GM18951 (cell line): Measurements from ENCODE around the gene GLMP.

Source experiments
- POLR2A ChIP-seq: IDR thresholded peaks from 4 replicates; pipeline ENCODE4 v1.6.1; 2011; ENCODE audit warnings: mild to moderate bottlenecking; ENCODE audit not compliant: insufficient read length, insufficient read depth; ENCODE audit errors: extremely low read depth
- in situ Hi-C: fragments of 300-500 bp; cut with MboI; formaldehyde crosslinking; loops from one replicate; pipeline ENCODE4 v1.12.0; 2022; ENCODE audit warnings: low sequenced_read_pairs, mixed read lengths, inconsistent platforms; ENCODE audit not compliant: unreplicated experiment

GLMP gene

DNA sequence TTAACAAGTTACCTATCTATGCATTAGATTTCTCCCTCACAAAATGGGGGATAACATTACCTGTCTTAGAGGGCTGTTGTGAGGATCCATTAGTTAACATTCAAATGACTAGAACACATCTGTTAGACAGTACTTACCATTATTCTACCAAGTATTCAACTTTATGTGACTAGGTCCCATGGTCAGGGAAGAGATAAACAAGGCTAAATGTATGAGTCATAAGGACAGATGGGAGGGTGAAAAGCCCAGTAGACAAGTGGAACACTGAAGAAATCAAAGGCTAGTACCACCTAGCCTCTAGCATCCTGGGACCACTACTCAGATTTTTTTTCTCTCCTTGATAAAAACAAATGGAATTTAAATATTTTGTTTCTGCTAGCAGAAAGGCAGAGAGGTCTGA lies 12.6 kb upstream of the GLMP start:
- in situ Hi-C loops, result no loop called here
- no peak for TF ChIP-seq POLR2A

DNA sequence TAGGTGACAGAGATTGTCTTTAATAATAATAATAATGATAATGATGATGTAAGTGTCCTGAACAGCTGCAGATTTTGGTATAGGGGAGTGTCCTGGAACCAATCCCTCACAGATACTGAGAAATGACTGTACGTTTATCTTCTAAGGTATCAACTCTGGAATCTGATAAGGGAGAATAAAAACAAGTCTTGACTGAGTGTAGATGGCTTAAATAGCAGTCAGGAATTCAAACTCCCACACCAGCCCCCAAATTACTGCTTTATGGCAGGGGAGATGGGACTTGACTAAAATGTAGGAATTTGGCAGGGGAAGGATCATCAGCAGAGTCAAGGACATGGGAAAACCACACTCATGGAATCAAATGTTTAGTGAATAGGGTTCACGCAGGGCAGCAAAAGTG lies 9.7 kb upstream of the GLMP start:
- TF ChIP-seq POLR2A, result no peak
- in situ Hi-C loops, result no loop called here

- TF ChIP-seq POLR2A, result no peak
- in situ Hi-C loops, result no loop called here
Observed at GRCh38 chr1:156303241-156303640, 7.8 kb upstream of the GLMP start.

- in situ Hi-C loops, result no loop called here
Observed at GRCh38 chr1:156298852-156299357, 3.4 kb upstream of the GLMP start, which contains the start of gene VHLL. Gene VHLL (minus strand): TSS chr1:156299307. CDS start chr1:156299189, 118 bp downstream.

GRCh38 chr1:156293895-156294294 lies 1.6 kb downstream of the GLMP start:
- TF ChIP-seq POLR2A, result no peak
- in situ Hi-C loops, result no loop called here

More at GRCh38 chr1:156298852-156299357, 3.4 kb upstream of the GLMP start, which contains the start of gene VHLL:
- TF ChIP-seq POLR2A, result no peak

- in situ Hi-C loops, result no loop called here
Observed at GRCh38 chr1:156293098-156293434, 2.4 kb downstream of the GLMP start.

GRCh38 chr1:156291226-156292061 lies 4.0 kb downstream of the GLMP start:
- TF ChIP-seq POLR2A, result peak; percentile 12
- in situ Hi-C loops, result no loop called here

More at GRCh38 chr1:156293098-156293434, 2.4 kb downstream of the GLMP start:
- no peak for TF ChIP-seq POLR2A

- no peak for TF ChIP-seq POLR2A
- in situ Hi-C loops, result no loop called here
Observed at GRCh38 chr1:156289857-156290256, 5.6 kb downstream of the GLMP start.

DNA sequence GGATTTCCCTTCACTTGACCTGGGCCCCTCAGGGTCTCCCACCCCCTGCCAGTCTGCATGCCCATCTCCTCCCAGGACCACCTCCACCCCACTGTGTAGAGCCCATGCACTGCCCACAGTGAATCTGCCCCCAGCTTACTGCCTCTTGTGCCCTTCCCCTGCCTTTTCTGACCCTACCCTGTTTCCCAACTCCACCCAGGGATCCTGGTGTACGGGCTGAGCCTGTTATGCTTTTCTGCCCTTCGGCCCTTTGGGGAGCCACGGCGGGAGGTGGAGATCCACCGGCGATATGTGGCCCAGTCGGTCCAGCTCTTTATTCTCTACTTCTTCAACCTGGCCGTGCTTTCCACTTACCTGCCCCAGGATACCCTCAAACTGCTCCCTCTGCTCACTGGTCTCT lies 9.4 kb downstream of the GLMP start:
- TF ChIP-seq POLR2A, result no peak
- in situ Hi-C loops, result no loop called here

DNA sequence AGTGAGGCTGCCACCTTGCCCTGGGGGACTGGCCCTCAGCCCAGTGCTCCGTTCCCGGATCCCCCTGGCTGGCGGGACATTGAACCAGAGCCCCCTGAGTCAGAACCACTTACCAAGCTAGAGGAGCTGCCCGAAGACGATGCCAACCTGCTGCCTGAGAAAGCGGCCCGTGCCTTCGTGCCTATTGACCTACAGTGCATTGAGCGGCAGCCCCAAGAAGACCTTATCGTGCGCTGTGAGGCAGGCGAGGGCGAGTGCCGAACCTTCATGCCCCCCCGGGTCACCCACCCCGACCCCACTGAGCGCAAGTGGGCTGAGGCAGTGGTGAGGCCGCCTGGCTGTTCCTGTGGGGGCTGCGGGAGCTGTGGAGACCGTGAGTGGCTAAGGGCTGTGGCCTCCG lies 10.0 kb downstream of the GLMP start:
- no peak for TF ChIP-seq POLR2A
- in situ Hi-C loops, result no loop called here

GRCh38 chr1:156284757-156285156 lies 10.7 kb downstream of the GLMP start:
- TF ChIP-seq POLR2A, result no peak
- in situ Hi-C loops, result no loop called here

GRCh38 chr1:156284112-156284511 lies 11.4 kb downstream of the GLMP start, which contains the start of gene TMEM79:
Gene TMEM79 (plus strand): TSS chr1:156284325. CDS start chr1:156285227, 902 bp downstream.
- in situ Hi-C loops, result no loop called here
- no peak for TF ChIP-seq POLR2A

- in situ Hi-C loops, result no loop called here
- TF ChIP-seq POLR2A, result no peak
Observed at GRCh38 chr1:156283521-156283920, 12.0 kb downstream of the GLMP start.
